ENCODE data around the gene COL10A1. TPM values are rescaled to one million over a fixed set of nuclear protein-coding genes. Genes with fewer than 3 reads are reported as not detected.

COL10A1 gene
- polyA plus RNA-seq, 1 donor (not counting 4 experiments of a cell fraction or from before 2014, with no cell fraction given) = not detected

DNA sequence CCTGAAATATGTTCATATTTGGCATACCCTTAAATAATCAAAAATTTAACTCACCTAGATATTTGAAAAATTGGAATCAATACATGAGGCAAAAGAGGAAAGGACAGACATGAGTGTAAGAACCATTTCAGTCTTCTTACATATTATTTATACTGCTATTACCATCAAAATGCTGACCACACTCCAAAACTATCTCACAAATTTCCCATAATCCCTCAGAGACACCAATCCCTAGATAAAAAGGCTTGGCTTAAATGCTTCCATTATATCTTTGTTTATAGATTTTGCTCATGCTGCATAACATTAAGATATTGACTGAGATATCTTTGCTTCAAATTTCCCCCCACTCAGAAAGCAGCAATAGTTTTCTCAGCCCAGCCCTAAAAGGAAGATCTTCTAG, 37.0 kb downstream of the COL10A1 start:
- H3K9me3 ChIP-seq (ENCODE audit: control insufficient read depth, low read depth, low read length) = no peaks in the 10 kb centered on the region
- dilution Hi-C loops (cut with MboI; ENCODE audit: extremely low pct_ligation_motif_present, low sequenced_read_pairs) = no loop called here
- no peak overlapping the region for H2AFZ ChIP-seq (ENCODE audit: control insufficient read depth, low read length)
- no peak overlapping the region for H3K9ac ChIP-seq (ENCODE audit: control insufficient read depth, extremely low read depth, insufficient read depth, low read length)
- peaks cover 15% of the 10 kb centered on the region for H3K4me1 ChIP-seq (ENCODE audit: control insufficient read depth, extremely low read depth, insufficient read depth, low read length)
- H3K4me2 ChIP-seq (ENCODE audit: control insufficient read depth, extremely low read depth, insufficient read depth, low read depth, low read length) = no peak overlapping the region
- H3K79me2 ChIP-seq (ENCODE audit: control insufficient read depth, insufficient read depth, low read length) = no peaks in the 10 kb centered on the region
- DNase-seq (ENCODE audit: low read depth, low spot score) = no peak
- no peak overlapping the region for H3K4me3 ChIP-seq (ENCODE audit: control insufficient read depth in 2 of 3, extremely low read depth in 1 of 3, insufficient read depth in 2 of 3, low read depth in 1 of 3, low read length in 3 of 3)
- H3K36me3 ChIP-seq (ENCODE audit: control insufficient read depth in 2 of 2, extremely low read depth in 1 of 2, insufficient read depth in 2 of 2, low read length in 2 of 2) = no peaks in the 10 kb centered on the region
- H3K9me1 ChIP-seq (ENCODE audit: control insufficient read depth, extremely low read depth, insufficient read depth, low read length) = no peaks in the 10 kb centered on the region
- H3K27me3 ChIP-seq (ENCODE audit: control insufficient read depth, extremely low read depth, insufficient read depth, low read length) = no peaks in the 10 kb centered on the region
- TF ChIP-seq, protein P1, sequence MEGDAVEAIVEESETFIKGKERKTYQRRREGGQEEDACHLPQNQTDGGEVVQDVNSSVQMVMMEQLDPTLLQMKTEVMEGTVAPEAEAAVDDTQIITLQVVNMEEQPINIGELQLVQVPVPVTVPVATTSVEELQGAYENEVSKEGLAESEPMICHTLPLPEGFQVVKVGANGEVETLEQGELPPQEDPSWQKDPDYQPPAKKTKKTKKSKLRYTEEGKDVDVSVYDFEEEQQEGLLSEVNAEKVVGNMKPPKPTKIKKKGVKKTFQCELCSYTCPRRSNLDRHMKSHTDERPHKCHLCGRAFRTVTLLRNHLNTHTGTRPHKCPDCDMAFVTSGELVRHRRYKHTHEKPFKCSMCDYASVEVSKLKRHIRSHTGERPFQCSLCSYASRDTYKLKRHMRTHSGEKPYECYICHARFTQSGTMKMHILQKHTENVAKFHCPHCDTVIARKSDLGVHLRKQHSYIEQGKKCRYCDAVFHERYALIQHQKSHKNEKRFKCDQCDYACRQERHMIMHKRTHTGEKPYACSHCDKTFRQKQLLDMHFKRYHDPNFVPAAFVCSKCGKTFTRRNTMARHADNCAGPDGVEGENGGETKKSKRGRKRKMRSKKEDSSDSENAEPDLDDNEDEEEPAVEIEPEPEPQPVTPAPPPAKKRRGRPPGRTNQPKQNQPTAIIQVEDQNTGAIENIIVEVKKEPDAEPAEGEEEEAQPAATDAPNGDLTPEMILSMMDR (optimal IDR thresholded peaks at IDR 0.05 in 1 of 3, IDR thresholded peaks at IDR 0.05 in 1 of 3, conservative IDR thresholded peaks at IDR 0.05 in 1 of 3; ENCODE audit: extremely low read depth in 1 of 3, insufficient read depth in 2 of 3, low read length in 3 of 3) = no peak
- TF ChIP-seq EZH2 (IDR thresholded peaks at IDR 0.05; ENCODE audit: low read length) = no peak
- H4K20me1 ChIP-seq (ENCODE audit: control insufficient read depth, extremely low read depth, insufficient read depth, low read length) = no peaks in the 10 kb centered on the region
- FAIRE-seq = no peak
- no peak overlapping the region for H3K27ac ChIP-seq (ENCODE audit: control insufficient read depth, insufficient read depth, low read length)

DNA sequence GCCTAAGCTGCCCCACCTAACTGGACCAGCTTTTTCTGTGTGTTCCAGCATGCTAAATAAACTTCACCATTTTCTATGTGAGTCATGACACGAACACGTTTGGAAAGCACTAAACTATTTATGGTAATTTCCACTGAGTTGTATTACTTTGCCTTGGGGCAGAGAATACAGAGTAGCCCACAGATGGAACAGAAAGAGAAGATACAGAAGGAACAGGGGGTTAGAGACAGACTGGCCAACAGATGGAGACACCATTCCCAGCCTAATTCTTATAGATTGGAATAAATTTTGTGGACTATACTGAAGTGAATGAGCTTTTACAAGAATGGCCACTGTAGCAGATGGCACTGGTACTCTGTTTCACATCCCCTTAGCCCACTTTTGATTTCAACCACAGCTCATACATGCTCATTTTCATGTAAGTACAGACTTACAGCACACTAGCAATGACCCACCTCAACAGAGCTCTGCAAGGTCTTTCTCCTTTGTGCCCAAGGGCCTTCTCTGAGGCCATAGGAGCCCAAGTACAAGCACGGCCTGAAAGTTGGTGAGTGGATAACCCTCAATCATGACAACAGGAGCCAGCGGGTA, 38.4 kb downstream of the COL10A1 start:
- Histone ChIP-seq H3K36me3 (ENCODE audit: control insufficient read depth in 2 of 2, extremely low read depth in 1 of 2, insufficient read depth in 2 of 2, low read length in 2 of 2) (no peaks in the 10 kb centered on the region), H3K9me3 (ENCODE audit: control insufficient read depth, low read depth, low read length) (no peaks in the 10 kb centered on the region), H3K4me3 (ENCODE audit: control insufficient read depth in 2 of 3, extremely low read depth in 1 of 3, insufficient read depth in 2 of 3, low read depth in 1 of 3, low read length in 3 of 3) (no peak overlapping the region), H3K27ac (ENCODE audit: control insufficient read depth, insufficient read depth, low read length) (no peak overlapping the region), H3K27me3 (ENCODE audit: control insufficient read depth, extremely low read depth, insufficient read depth, low read length) (no peaks in the 10 kb centered on the region), H3K79me2 (ENCODE audit: control insufficient read depth, insufficient read depth, low read length) (no peaks in the 10 kb centered on the region), H2AFZ (ENCODE audit: control insufficient read depth, low read length) (no peak overlapping the region), H3K9ac (ENCODE audit: control insufficient read depth, extremely low read depth, insufficient read depth, low read length) (no peak overlapping the region), H3K4me2 (ENCODE audit: control insufficient read depth, extremely low read depth, insufficient read depth, low read depth, low read length) (peak overlapping the region; percentile 22), H3K9me1 (ENCODE audit: control insufficient read depth, extremely low read depth, insufficient read depth, low read length) (no peaks in the 10 kb centered on the region), H4K20me1 (ENCODE audit: control insufficient read depth, extremely low read depth, insufficient read depth, low read length) (no peaks in the 10 kb centered on the region), H3K4me1 (ENCODE audit: control insufficient read depth, extremely low read depth, insufficient read depth, low read length) (peaks cover 15% of the 10 kb centered on the region)
- TF ChIP-seq, protein P1 (optimal IDR thresholded peaks at IDR 0.05 in 1 of 3, IDR thresholded peaks at IDR 0.05 in 1 of 3, conservative IDR thresholded peaks at IDR 0.05 in 1 of 3; ENCODE audit: extremely low read depth in 1 of 3, insufficient read depth in 2 of 3, low read length in 3 of 3) = peak in 1 of 3 experiments; percentile 34
- TF ChIP-seq EZH2 (IDR thresholded peaks at IDR 0.05; ENCODE audit: low read length) = no peak
- FAIRE-seq (peak; percentile 75), DNase-seq (ENCODE audit: low read depth, low spot score) (no peak)
- dilution Hi-C loops (cut with MboI; ENCODE audit: extremely low pct_ligation_motif_present, low sequenced_read_pairs) = no loop called here
